ENCODE data around the gene LRP8.

DNA sequence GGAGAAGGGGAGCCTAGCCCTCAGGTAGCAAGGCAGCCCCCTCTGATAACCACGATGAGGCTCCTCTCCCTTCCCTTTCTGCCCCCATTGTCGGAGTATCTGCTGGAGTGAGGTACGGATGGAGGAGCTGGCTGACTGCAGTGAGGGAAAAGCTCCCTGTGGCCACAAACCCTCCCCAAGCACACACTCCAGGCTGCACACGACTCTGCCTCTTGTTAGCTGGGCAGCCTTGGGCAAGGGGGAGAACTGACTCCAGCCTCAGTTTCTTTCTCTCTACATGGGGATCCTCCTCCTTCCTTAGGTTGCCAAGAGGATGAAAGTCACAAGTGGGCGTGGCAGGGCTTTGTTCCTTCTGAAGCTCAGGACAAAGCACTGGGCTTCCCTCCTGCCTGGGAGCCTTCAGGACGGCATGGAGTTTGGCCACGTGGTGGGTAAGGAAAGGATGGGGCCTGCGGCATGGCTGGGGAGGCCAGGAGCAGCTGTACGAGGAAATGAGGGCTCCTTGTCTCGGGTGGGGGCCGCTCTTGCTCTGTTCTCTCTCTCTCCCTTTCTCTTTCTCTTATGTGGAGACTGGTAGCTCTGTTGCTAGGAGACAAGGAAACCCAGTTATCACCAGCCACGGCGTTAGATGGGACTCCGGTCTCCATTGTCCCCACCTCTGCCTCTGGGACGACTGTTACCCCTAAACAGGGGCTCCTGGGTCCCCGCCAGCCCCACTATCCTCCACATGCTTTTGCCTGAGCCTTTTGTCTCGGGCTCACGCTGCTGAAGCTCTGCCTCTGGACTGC is 39.7 kb downstream of the LRP8 start:
- TF ChIP-seq, protein P1, sequence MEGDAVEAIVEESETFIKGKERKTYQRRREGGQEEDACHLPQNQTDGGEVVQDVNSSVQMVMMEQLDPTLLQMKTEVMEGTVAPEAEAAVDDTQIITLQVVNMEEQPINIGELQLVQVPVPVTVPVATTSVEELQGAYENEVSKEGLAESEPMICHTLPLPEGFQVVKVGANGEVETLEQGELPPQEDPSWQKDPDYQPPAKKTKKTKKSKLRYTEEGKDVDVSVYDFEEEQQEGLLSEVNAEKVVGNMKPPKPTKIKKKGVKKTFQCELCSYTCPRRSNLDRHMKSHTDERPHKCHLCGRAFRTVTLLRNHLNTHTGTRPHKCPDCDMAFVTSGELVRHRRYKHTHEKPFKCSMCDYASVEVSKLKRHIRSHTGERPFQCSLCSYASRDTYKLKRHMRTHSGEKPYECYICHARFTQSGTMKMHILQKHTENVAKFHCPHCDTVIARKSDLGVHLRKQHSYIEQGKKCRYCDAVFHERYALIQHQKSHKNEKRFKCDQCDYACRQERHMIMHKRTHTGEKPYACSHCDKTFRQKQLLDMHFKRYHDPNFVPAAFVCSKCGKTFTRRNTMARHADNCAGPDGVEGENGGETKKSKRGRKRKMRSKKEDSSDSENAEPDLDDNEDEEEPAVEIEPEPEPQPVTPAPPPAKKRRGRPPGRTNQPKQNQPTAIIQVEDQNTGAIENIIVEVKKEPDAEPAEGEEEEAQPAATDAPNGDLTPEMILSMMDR (IDR thresholded peaks at IDR 0.05) = no peak
- TF ChIP-seq EZH2 (IDR thresholded peaks at IDR 0.05; ENCODE audit: borderline replicate concordance, insufficient read depth, low read depth, low read length, poor library complexity, severe bottlenecking) = no peak

All from B cell (primary cell).